ENCODE measurements around the gene TNFRSF11A.

Gene TNFRSF11A

GRCh38 chr18:62324917-62325805 is at the start of gene TNFRSF11A:
Gene TNFRSF11A (plus strand): TSS chr18:62325310. CDS start chr18:62325353, 43 bp downstream.
- peaks cover 18% of the 10 kb centered on the region for H3K4me1 ChIP-seq (ENCODE audit: insufficient read depth, low read length)
- no peaks in the 10 kb centered on the region for H3K9me3 ChIP-seq (ENCODE audit: control insufficient read depth, insufficient read depth, low read length)
- H3K36me3 ChIP-seq (ENCODE audit: insufficient read depth, low read length), result no peaks in the 10 kb centered on the region
- peak within 1 kb of the TSS; percentile 86 for H3K9ac ChIP-seq (ENCODE audit: low read depth, low read length)

- H3K9ac ChIP-seq (ENCODE audit: low read depth, low read length), result no peak overlapping the region
- H3K4me1 ChIP-seq (ENCODE audit: insufficient read depth, low read length), result no peaks in the 10 kb centered on the region
- no peaks in the 10 kb centered on the region for H3K9me3 ChIP-seq (ENCODE audit: control insufficient read depth, insufficient read depth, low read length)
- H3K36me3 ChIP-seq (ENCODE audit: insufficient read depth, low read length), result no peaks in the 10 kb centered on the region
These were observed 48.1 kb upstream of the TNFRSF11A start for GRCh38 chr18:62277045-62277444.

GRCh38 chr18:62279561-62279960 is 45.5 kb upstream of the TNFRSF11A start:
- Histone ChIP-seq H3K9ac (ENCODE audit: low read depth, low read length) (no peak overlapping the region), H3K9me3 (ENCODE audit: control insufficient read depth, insufficient read depth, low read length) (no peaks in the 10 kb centered on the region), H3K36me3 (ENCODE audit: insufficient read depth, low read length) (no peaks in the 10 kb centered on the region), H3K4me1 (ENCODE audit: insufficient read depth, low read length) (no peaks in the 10 kb centered on the region)

GRCh38 chr18:62280058-62280457 is 45.1 kb upstream of the TNFRSF11A start:
- Histone ChIP-seq H3K4me1 (ENCODE audit: insufficient read depth, low read length) (no peaks in the 10 kb centered on the region), H3K36me3 (ENCODE audit: insufficient read depth, low read length) (no peaks in the 10 kb centered on the region), H3K9ac (ENCODE audit: low read depth, low read length) (no peak overlapping the region), H3K9me3 (ENCODE audit: control insufficient read depth, insufficient read depth, low read length) (no peaks in the 10 kb centered on the region)

GRCh38 chr18:62280786-62281185 is 44.3 kb upstream of the TNFRSF11A start:
- H3K9ac ChIP-seq (ENCODE audit: low read depth, low read length), result no peak overlapping the region
- H3K36me3 ChIP-seq (ENCODE audit: insufficient read depth, low read length), result no peaks in the 10 kb centered on the region
- no peaks in the 10 kb centered on the region for H3K9me3 ChIP-seq (ENCODE audit: control insufficient read depth, insufficient read depth, low read length)
- H3K4me1 ChIP-seq (ENCODE audit: insufficient read depth, low read length), result no peaks in the 10 kb centered on the region

- Histone ChIP-seq H3K9me3 (ENCODE audit: control insufficient read depth, insufficient read depth, low read length) (no peaks in the 10 kb centered on the region), H3K36me3 (ENCODE audit: insufficient read depth, low read length) (no peaks in the 10 kb centered on the region), H3K9ac (ENCODE audit: low read depth, low read length) (no peak overlapping the region), H3K4me1 (ENCODE audit: insufficient read depth, low read length) (no peaks in the 10 kb centered on the region)
These were observed 43.4 kb upstream of the TNFRSF11A start for GRCh38 chr18:62281684-62282083.

GRCh38 chr18:62282188-62282629 is 42.9 kb upstream of the TNFRSF11A start:
- Histone ChIP-seq H3K4me1 (ENCODE audit: insufficient read depth, low read length) (no peaks in the 10 kb centered on the region), H3K9ac (ENCODE audit: low read depth, low read length) (no peak overlapping the region), H3K9me3 (ENCODE audit: control insufficient read depth, insufficient read depth, low read length) (no peaks in the 10 kb centered on the region), H3K36me3 (ENCODE audit: insufficient read depth, low read length) (no peaks in the 10 kb centered on the region)

- H3K9ac ChIP-seq (ENCODE audit: low read depth, low read length), result no peak overlapping the region
- no peaks in the 10 kb centered on the region for H3K36me3 ChIP-seq (ENCODE audit: insufficient read depth, low read length)
- H3K9me3 ChIP-seq (ENCODE audit: control insufficient read depth, insufficient read depth, low read length), result no peaks in the 10 kb centered on the region
- no peaks in the 10 kb centered on the region for H3K4me1 ChIP-seq (ENCODE audit: insufficient read depth, low read length)
These were observed 40.5 kb upstream of the TNFRSF11A start for GRCh38 chr18:62284637-62285036.

- no peaks in the 10 kb centered on the region for H3K9me3 ChIP-seq (ENCODE audit: control insufficient read depth, insufficient read depth, low read length)
- H3K9ac ChIP-seq (ENCODE audit: low read depth, low read length), result no peak overlapping the region
- no peaks in the 10 kb centered on the region for H3K36me3 ChIP-seq (ENCODE audit: insufficient read depth, low read length)
- no peaks in the 10 kb centered on the region for H3K4me1 ChIP-seq (ENCODE audit: insufficient read depth, low read length)
These were observed 39.8 kb upstream of the TNFRSF11A start for GRCh38 chr18:62285281-62285680.

- no peak overlapping the region for H3K9ac ChIP-seq (ENCODE audit: low read depth, low read length)
- H3K36me3 ChIP-seq (ENCODE audit: insufficient read depth, low read length), result no peaks in the 10 kb centered on the region
- no peaks in the 10 kb centered on the region for H3K4me1 ChIP-seq (ENCODE audit: insufficient read depth, low read length)
- H3K9me3 ChIP-seq (ENCODE audit: control insufficient read depth, insufficient read depth, low read length), result no peaks in the 10 kb centered on the region
These were observed 37.1 kb upstream of the TNFRSF11A start for GRCh38 chr18:62287781-62288664.

GRCh38 chr18:62288665-62289008 is 36.5 kb upstream of the TNFRSF11A start:
- Histone ChIP-seq H3K36me3 (ENCODE audit: insufficient read depth, low read length) (no peaks in the 10 kb centered on the region), H3K9ac (ENCODE audit: low read depth, low read length) (no peak overlapping the region), H3K4me1 (ENCODE audit: insufficient read depth, low read length) (no peaks in the 10 kb centered on the region), H3K9me3 (ENCODE audit: control insufficient read depth, insufficient read depth, low read length) (no peaks in the 10 kb centered on the region)

GRCh38 chr18:62289047-62289446 is 36.1 kb upstream of the TNFRSF11A start:
- Histone ChIP-seq H3K36me3 (ENCODE audit: insufficient read depth, low read length) (no peaks in the 10 kb centered on the region), H3K9ac (ENCODE audit: low read depth, low read length) (no peak overlapping the region), H3K9me3 (ENCODE audit: control insufficient read depth, insufficient read depth, low read length) (no peaks in the 10 kb centered on the region), H3K4me1 (ENCODE audit: insufficient read depth, low read length) (no peaks in the 10 kb centered on the region)

- no peaks in the 10 kb centered on the region for H3K4me1 ChIP-seq (ENCODE audit: insufficient read depth, low read length)
- H3K36me3 ChIP-seq (ENCODE audit: insufficient read depth, low read length), result no peaks in the 10 kb centered on the region; the same call in 1 of the 2 replicates
- no peak overlapping the region for H3K9ac ChIP-seq (ENCODE audit: low read depth, low read length)
- H3K9me3 ChIP-seq (ENCODE audit: control insufficient read depth, insufficient read depth, low read length), result no peaks in the 10 kb centered on the region
These were observed 31.0 kb upstream of the TNFRSF11A start for GRCh38 chr18:62294073-62294472.

- Histone ChIP-seq H3K9ac (ENCODE audit: low read depth, low read length) (no peak overlapping the region), H3K9me3 (ENCODE audit: control insufficient read depth, insufficient read depth, low read length) (no peaks in the 10 kb centered on the region), H3K36me3 (ENCODE audit: insufficient read depth, low read length) (no peaks in the 10 kb centered on the region; the same call in 1 of the 2 replicates), H3K4me1 (ENCODE audit: insufficient read depth, low read length) (no peaks in the 10 kb centered on the region)
These were observed 24.6 kb upstream of the TNFRSF11A start for GRCh38 chr18:62300359-62300963.
